ENCODE results near the gene FMN1. TPM values are rescaled to one million over a fixed set of nuclear protein-coding genes. Genes with fewer than 3 reads are reported as not detected.
"Not testable (repeated sequence)": the region's sequence is repeated elsewhere in the genome, so short reads cannot be mapped to it uniquely, and the experiment has no call there.

Gene FMN1
- polyA plus RNA-seq, 4 donors: 0.54 to 2.1 (median 0.86) TPM

GRCh38 chr15:32953533-32953910 lies 241.0 kb downstream of the FMN1 start:
- 84 to 91% (median 87%) methylated on average over 7 of the region's 7 CpGs for WGBS, 3 donors
- no peak overlapping the region for H3K4me3 ChIP-seq (ENCODE audit: low read depth in 1 of 3, low read length in 3 of 3)
- H3K27ac ChIP-seq (ENCODE audit: low read depth in 1 of 3, low read length in 2 of 3): no peak overlapping the region
- H3K4me1 ChIP-seq (ENCODE audit: control insufficient read depth in 3 of 3, insufficient read depth in 2 of 3, low read depth in 1 of 3, low read length in 2 of 3): no peaks in the 10 kb centered on the region
- no peaks in the 10 kb centered on the region for H3K27me3 ChIP-seq (ENCODE audit: control insufficient read depth in 3 of 3, insufficient read depth in 3 of 3, low read length in 3 of 3)
- DNase-seq (no peak), FAIRE-seq (no peak)
- no peaks in the 10 kb centered on the region for H3K9me3 ChIP-seq (ENCODE audit: control insufficient read depth in 2 of 2, insufficient read depth in 1 of 2, low read depth in 1 of 2, low read length in 1 of 2)
- H3K36me3 ChIP-seq (ENCODE audit: control insufficient read depth in 3 of 3, insufficient read depth in 2 of 3, low read depth in 1 of 3, low read length in 3 of 3): no peaks in the 10 kb centered on the region

DNA sequence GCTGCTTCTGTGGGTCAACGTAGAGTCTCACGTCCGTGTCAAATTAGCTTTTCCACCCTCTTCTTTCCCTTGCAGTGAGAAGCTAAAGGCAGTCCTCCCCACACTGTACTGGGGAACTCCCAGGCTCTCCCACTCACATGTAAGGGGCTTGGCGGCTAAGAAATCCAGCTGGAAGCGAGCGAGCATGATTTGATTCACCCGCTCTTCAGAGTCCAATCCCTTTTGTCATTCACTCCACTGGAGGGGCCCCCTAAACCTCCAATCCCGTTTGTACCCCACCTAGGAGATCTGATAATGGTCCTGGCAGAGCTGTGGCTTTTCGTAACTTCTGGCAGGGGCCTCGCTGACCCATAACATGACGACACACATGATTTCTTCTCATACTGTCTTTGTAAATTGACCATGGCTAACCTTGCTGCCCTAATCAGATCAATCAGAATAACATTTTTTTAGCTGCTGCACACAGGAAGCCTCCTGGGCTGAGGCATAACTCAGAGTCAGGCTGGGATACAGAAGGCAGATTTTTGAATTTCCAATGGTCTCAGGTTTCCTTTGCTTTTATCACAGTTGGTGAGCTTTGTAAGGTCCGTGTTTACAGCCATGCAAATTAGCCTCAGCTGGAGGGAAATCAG lies 241.5 kb downstream of the FMN1 start:
- Histone ChIP-seq H3K9me3 (ENCODE audit: control insufficient read depth in 2 of 2, insufficient read depth in 1 of 2, low read depth in 1 of 2, low read length in 1 of 2) (no peaks in the 10 kb centered on the region), H3K4me1 (ENCODE audit: control insufficient read depth in 3 of 3, insufficient read depth in 2 of 3, low read depth in 1 of 3, low read length in 2 of 3) (no peaks in the 10 kb centered on the region), H3K4me3 (ENCODE audit: low read depth in 1 of 3, low read length in 3 of 3) (no peak overlapping the region), H3K36me3 (ENCODE audit: control insufficient read depth in 3 of 3, insufficient read depth in 2 of 3, low read depth in 1 of 3, low read length in 3 of 3) (no peaks in the 10 kb centered on the region), H3K27me3 (ENCODE audit: control insufficient read depth in 3 of 3, insufficient read depth in 3 of 3, low read length in 3 of 3) (no peaks in the 10 kb centered on the region), H3K27ac (ENCODE audit: low read depth in 1 of 3, low read length in 2 of 3) (no peak overlapping the region)
- DNase-seq (no peak), FAIRE-seq (no peak)
- WGBS, 3 donors: 73 to 87% (median 82%) methylated on average over 12 of the region's 12 CpGs

- Histone ChIP-seq H3K36me3 (ENCODE audit: control insufficient read depth in 3 of 3, insufficient read depth in 2 of 3, low read depth in 1 of 3, low read length in 3 of 3) (no peaks in the 10 kb centered on the region), H3K27me3 (ENCODE audit: control insufficient read depth in 3 of 3, insufficient read depth in 3 of 3, low read length in 3 of 3) (no peaks in the 10 kb centered on the region), H3K4me3 (ENCODE audit: low read depth in 1 of 3, low read length in 3 of 3) (no peak overlapping the region), H3K4me1 (ENCODE audit: control insufficient read depth in 3 of 3, insufficient read depth in 2 of 3, low read depth in 1 of 3, low read length in 2 of 3) (no peaks in the 10 kb centered on the region), H3K27ac (ENCODE audit: low read depth in 1 of 3, low read length in 2 of 3) (no peak overlapping the region), H3K9me3 (ENCODE audit: control insufficient read depth in 2 of 2, insufficient read depth in 1 of 2, low read depth in 1 of 2, low read length in 1 of 2) (no peaks in the 10 kb centered on the region)
- DNase-seq (no peak), FAIRE-seq (no peak)
- 62 to 82% (median 80%) methylated on average over 4 of the region's 4 CpGs for WGBS, 3 donors
Observed at GRCh38 chr15:32951736-32952464, 242.6 kb downstream of the FMN1 start.

DNA sequence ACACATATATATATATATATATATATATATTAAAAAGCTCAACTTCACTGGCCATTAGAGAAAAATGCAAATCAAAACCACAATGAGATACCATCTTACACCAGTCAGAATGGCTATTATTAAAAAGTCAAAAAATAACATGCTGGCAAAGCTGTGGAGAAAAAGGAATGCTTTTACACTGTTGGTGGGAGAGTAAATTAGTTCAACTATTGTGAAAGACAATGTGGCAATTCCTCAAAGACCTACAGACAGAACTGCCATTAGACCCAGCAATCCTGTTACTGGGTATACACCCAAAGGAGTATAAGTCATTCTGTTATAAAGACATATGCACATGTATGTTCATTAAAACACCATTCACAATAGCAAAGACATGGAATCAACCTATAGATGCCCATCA lies 244.5 kb downstream of the FMN1 start:
- not testable (repeated sequence) for FAIRE-seq; DNase-seq; H3K27me3 ChIP-seq (ENCODE audit: control insufficient read depth in 3 of 3, insufficient read depth in 3 of 3, low read length in 3 of 3); H3K36me3 ChIP-seq (ENCODE audit: control insufficient read depth in 3 of 3, insufficient read depth in 2 of 3, low read depth in 1 of 3, low read length in 3 of 3); H3K27ac ChIP-seq (ENCODE audit: low read depth in 1 of 3, low read length in 2 of 3); H3K9me3 ChIP-seq (ENCODE audit: control insufficient read depth in 2 of 2, insufficient read depth in 1 of 2, low read depth in 1 of 2, low read length in 1 of 2); H3K4me3 ChIP-seq (ENCODE audit: low read depth in 1 of 3, low read length in 3 of 3); H3K4me1 ChIP-seq (ENCODE audit: control insufficient read depth in 3 of 3, insufficient read depth in 2 of 3, low read depth in 1 of 3, low read length in 2 of 3)

DNA sequence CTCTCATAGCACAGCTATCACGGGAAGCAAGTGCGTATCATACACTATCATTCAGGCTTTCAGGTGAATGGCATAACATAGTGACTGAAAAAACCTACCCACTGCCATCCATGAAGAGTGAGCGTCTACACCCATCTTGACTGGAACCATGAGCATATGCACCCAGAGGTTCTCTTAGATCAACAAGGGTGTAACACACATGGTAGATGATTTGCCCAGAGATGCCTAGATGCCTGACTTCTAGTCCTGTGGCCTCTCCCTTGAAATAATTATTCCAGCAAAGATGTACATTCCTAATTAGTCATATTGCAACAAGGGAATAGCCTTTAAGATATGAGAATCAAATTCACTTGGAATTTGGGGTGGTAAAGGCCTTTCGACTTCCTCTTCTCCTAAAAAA lies 248.3 kb downstream of the FMN1 start:
- FAIRE-seq (no peak), DNase-seq (no peak)
- no peak overlapping the region for H3K4me3 ChIP-seq (ENCODE audit: low read depth in 1 of 3, low read length in 3 of 3)
- WGBS, 3 donors: 95 to 96% (median 96%) methylated on average over 4 of the region's 4 CpGs
- no peaks in the 10 kb centered on the region for H3K9me3 ChIP-seq (ENCODE audit: control insufficient read depth in 2 of 2, insufficient read depth in 1 of 2, low read depth in 1 of 2, low read length in 1 of 2)
- no peak overlapping the region for H3K27ac ChIP-seq (ENCODE audit: low read depth in 1 of 3, low read length in 2 of 3)
- no peaks in the 10 kb centered on the region for H3K4me1 ChIP-seq (ENCODE audit: control insufficient read depth in 3 of 3, insufficient read depth in 2 of 3, low read depth in 1 of 3, low read length in 2 of 3)
- H3K27me3 ChIP-seq (ENCODE audit: control insufficient read depth in 3 of 3, insufficient read depth in 3 of 3, low read length in 3 of 3): no peaks in the 10 kb centered on the region
- no peaks in the 10 kb centered on the region for H3K36me3 ChIP-seq (ENCODE audit: control insufficient read depth in 3 of 3, insufficient read depth in 2 of 3, low read depth in 1 of 3, low read length in 3 of 3)

DNA sequence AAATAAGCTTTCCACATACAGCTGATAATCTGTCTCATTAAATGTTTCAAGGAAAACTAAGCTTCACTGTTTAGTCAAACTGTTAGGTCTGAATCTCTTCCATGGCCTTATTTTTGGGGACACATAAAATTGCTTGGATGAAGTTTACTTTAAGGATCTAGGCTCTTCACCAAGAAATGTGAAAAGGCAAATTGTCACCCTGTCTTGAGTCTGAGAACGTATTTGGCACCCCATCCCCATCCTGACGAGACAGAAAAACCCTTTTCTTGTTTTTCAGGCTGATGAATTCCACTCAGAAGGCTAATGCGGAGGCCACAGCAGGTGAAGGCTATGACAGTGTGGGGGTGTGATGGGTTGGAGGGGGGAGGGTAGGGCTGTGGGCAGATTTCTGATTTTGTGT lies 250.1 kb downstream of the FMN1 start:
- Histone ChIP-seq H3K9me3 (ENCODE audit: control insufficient read depth in 2 of 2, insufficient read depth in 1 of 2, low read depth in 1 of 2, low read length in 1 of 2) (no peaks in the 10 kb centered on the region), H3K36me3 (ENCODE audit: control insufficient read depth in 3 of 3, insufficient read depth in 2 of 3, low read depth in 1 of 3, low read length in 3 of 3) (no peaks in the 10 kb centered on the region), H3K4me1 (ENCODE audit: control insufficient read depth in 3 of 3, insufficient read depth in 2 of 3, low read depth in 1 of 3, low read length in 2 of 3) (no peaks in the 10 kb centered on the region), H3K27ac (ENCODE audit: low read depth in 1 of 3, low read length in 2 of 3) (no peak overlapping the region), H3K4me3 (ENCODE audit: low read depth in 1 of 3, low read length in 3 of 3) (no peak overlapping the region), H3K27me3 (ENCODE audit: control insufficient read depth in 3 of 3, insufficient read depth in 3 of 3, low read length in 3 of 3) (no peaks in the 10 kb centered on the region)
- FAIRE-seq (no peak), DNase-seq (no peak)
- 85 to 94% (median 92%) methylated on average over 3 of the region's 3 CpGs for WGBS, 3 donors

DNA sequence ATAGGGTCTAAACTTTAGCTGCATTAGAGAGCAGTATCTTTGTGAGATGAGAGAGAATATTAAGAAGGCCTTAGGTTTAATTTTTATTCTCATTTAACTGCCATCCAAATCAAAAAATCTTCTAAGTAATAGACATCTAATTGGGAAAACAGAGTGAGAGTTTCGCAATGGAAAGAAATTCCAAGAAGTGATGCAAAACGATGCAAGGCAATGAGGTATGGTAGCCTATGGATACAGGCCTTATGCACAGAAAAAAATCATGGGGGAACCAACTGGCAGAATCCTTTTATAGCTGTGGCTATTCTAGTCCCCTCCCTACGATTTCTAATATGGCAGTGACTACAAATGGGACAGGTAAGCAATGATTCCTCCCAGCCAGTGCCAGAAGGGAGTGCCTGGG lies 250.8 kb downstream of the FMN1 start:
- Histone ChIP-seq H3K4me3 (ENCODE audit: low read depth in 1 of 3, low read length in 3 of 3) (no peak overlapping the region), H3K27ac (ENCODE audit: low read depth in 1 of 3, low read length in 2 of 3) (no peak overlapping the region), H3K36me3 (ENCODE audit: control insufficient read depth in 3 of 3, insufficient read depth in 2 of 3, low read depth in 1 of 3, low read length in 3 of 3) (no peaks in the 10 kb centered on the region), H3K27me3 (ENCODE audit: control insufficient read depth in 3 of 3, insufficient read depth in 3 of 3, low read length in 3 of 3) (no peaks in the 10 kb centered on the region), H3K4me1 (ENCODE audit: control insufficient read depth in 3 of 3, insufficient read depth in 2 of 3, low read depth in 1 of 3, low read length in 2 of 3) (no peaks in the 10 kb centered on the region), H3K9me3 (ENCODE audit: control insufficient read depth in 2 of 2, insufficient read depth in 1 of 2, low read depth in 1 of 2, low read length in 1 of 2) (no peaks in the 10 kb centered on the region)
- no peak for FAIRE-seq
- DNase-seq: no peak
- 83 to 92% (median 85%) methylated on average over 3 of the region's 3 CpGs for WGBS, 3 donors

DNA sequence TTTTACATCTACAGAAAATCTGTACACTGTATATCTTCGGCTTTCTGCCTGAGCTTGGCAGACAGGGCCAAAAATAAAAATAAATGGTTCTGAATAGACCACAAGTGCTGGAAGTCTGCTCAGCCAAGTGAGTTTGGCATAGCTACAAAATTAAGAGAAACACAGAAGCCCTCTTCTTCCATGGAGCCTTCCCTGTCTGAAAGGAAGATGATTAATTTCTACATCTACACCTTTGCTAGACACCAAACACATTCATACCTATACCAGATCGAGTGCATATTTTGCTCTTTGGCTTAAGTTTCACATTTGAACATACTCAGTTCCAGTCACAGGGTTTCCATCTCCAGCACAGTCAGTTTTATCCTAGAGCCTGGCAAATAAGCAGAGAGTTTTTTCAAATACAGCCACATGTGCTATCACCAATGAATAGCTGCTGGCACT lies 252.1 kb downstream of the FMN1 start:
- Histone ChIP-seq H3K4me3 (ENCODE audit: low read depth in 1 of 3, low read length in 3 of 3) (no peak overlapping the region), H3K27me3 (ENCODE audit: control insufficient read depth in 3 of 3, insufficient read depth in 3 of 3, low read length in 3 of 3) (no peaks in the 10 kb centered on the region), H3K36me3 (ENCODE audit: control insufficient read depth in 3 of 3, insufficient read depth in 2 of 3, low read depth in 1 of 3, low read length in 3 of 3) (no peaks in the 10 kb centered on the region), H3K27ac (ENCODE audit: low read depth in 1 of 3, low read length in 2 of 3) (no peak overlapping the region), H3K9me3 (ENCODE audit: control insufficient read depth in 2 of 2, insufficient read depth in 1 of 2, low read depth in 1 of 2, low read length in 1 of 2) (no peaks in the 10 kb centered on the region), H3K4me1 (ENCODE audit: control insufficient read depth in 3 of 3, insufficient read depth in 2 of 3, low read depth in 1 of 3, low read length in 2 of 3) (no peaks in the 10 kb centered on the region)
- FAIRE-seq (no peak), DNase-seq (no peak)
- WGBS, 3 donors: 65 to 71% (median 71%) methylated on average over 2 of the region's 2 CpGs

DNA sequence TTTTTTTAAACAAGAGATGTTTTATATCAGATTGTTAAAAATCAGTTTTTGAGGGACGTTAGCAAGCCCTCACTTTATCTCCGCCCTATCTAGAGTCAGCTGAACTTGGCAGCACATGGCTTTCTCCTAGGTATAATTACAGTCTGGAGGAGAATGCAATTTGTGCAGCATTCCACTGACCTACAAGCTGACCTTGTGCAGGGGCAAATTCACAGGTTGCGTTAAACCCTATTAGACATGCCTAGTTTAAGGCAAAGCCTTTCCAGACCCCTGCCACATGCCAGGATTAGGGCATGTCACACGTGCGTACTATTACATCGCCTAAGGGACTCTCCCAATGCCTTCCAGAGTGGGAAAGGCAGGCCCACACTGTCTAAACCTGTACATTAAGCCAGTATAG lies 252.7 kb downstream of the FMN1 start:
- WGBS, 3 donors: 72 to 84% (median 81%) methylated on average over 6 of the region's 6 CpGs
- no peak for DNase-seq
- no peaks in the 10 kb centered on the region for H3K9me3 ChIP-seq (ENCODE audit: control insufficient read depth in 2 of 2, insufficient read depth in 1 of 2, low read depth in 1 of 2, low read length in 1 of 2)
- H3K36me3 ChIP-seq (ENCODE audit: control insufficient read depth in 3 of 3, insufficient read depth in 2 of 3, low read depth in 1 of 3, low read length in 3 of 3): no peaks in the 10 kb centered on the region
- H3K27ac ChIP-seq (ENCODE audit: low read depth in 1 of 3, low read length in 2 of 3): no peak overlapping the region
- H3K27me3 ChIP-seq (ENCODE audit: control insufficient read depth in 3 of 3, insufficient read depth in 3 of 3, low read length in 3 of 3): no peaks in the 10 kb centered on the region
- H3K4me1 ChIP-seq (ENCODE audit: control insufficient read depth in 3 of 3, insufficient read depth in 2 of 3, low read depth in 1 of 3, low read length in 2 of 3): no peaks in the 10 kb centered on the region
- no peak for FAIRE-seq
- H3K4me3 ChIP-seq (ENCODE audit: low read depth in 1 of 3, low read length in 3 of 3): no peak overlapping the region
